ENCODE data around the gene TUBG1.
A peak's percentile ranks its signal among the peaks of the same experiment; 100 is the strongest.
"Not testable (repeated sequence)": the region's sequence is repeated elsewhere in the genome, so short reads cannot be mapped to it uniquely, and the experiment has no call there.

TUBG1 gene

GRCh38 chr17:42627032-42627764, 17.7 kb downstream of the TUBG1 start:
- not testable (repeated sequence) for DNase-seq

GRCh38 chr17:42629411-42630009, 20.0 kb downstream of the TUBG1 start:
- DNase-seq, result no peak

- DNase-seq, result no peak
These were observed 23.5 kb downstream of the TUBG1 start for GRCh38 chr17:42632949-42633444.

GRCh38 chr17:42639525-42640113, 30.1 kb downstream of the TUBG1 start:
- DNase-seq, result no peak

- no peak for DNase-seq
These were observed 30.6 kb downstream of the TUBG1 start for GRCh38 chr17:42640121-42640520.

- no peak for DNase-seq
These were observed 32.9 kb downstream of the TUBG1 start for GRCh38 chr17:42642336-42642735.

- no peak for DNase-seq
These were observed 38.3 kb downstream of the TUBG1 start for GRCh38 chr17:42647778-42648177.

GRCh38 chr17:42651392-42651791, 41.9 kb downstream of the TUBG1 start:
- no peak for DNase-seq

GRCh38 chr17:42653179-42654124, 44.0 kb downstream of the TUBG1 start:
- DNase-seq, result no peak

- DNase-seq, result no peak
These were observed 46.0 kb downstream of the TUBG1 start for GRCh38 chr17:42655528-42655927.

GRCh38 chr17:42657824-42658588, 48.5 kb downstream of the TUBG1 start:
- DNase-seq, result no peak

GRCh38 chr17:42659079-42659931, 49.8 kb downstream of the TUBG1 start, which contains the start of gene TUBG2:
TUBG2 (plus strand) TSS chr17:42659284; CDS start chr17:42659504, 220 bp downstream.
- DNase-seq, result peak; percentile 92 to 98

GRCh38 chr17:42659932-42660274, 50.4 kb downstream of the TUBG1 start:
- DNase-seq, result not testable (repeated sequence)

GRCh38 chr17:42660692-42661345, 51.3 kb downstream of the TUBG1 start:
- no peak for DNase-seq
